H1 (cell line): Measurements from ENCODE around the gene USP8. TPM values are rescaled to one million over a fixed set of nuclear protein-coding genes. Genes with fewer than 3 reads are reported as not detected.

ENCODE experiments used
- CTCF ChIA-PET: fragments of 300-600 bp; sonication (Branson Sonifier 250); formaldehyde crosslinking; loops from one replicate; lab custom pipeline; 2021; ENCODE audit not compliant: partially characterized antibody; lab: Charles Lee
- POLR2A ChIA-PET: fragments of 300-600 bp; sonication (Branson Sonifier 250); formaldehyde crosslinking; loops from one replicate; lab custom pipeline; 2021; ENCODE audit warnings: inconsistent platforms; ENCODE audit not compliant: partially characterized antibody; lab: Charles Lee
- DNase-seq, 2 experiments: peaks; one replicate each; pipeline versions ENCODE4 v3.0.0 to v3.0.0-alpha.2; 2010 to 2022; ENCODE audit warnings: low spot score in 2 of 2, low read depth in 1 of 2, mixed read lengths in 1 of 2
- FAIRE-seq: peaks from 2 replicates; lab custom pipeline; 2011; peaks lifted over from hg19 to GRCh38; lab: Jason Lieb, UNC
- H2AFZ ChIP-seq: 2 replicates; pipeline ENCODE4 v1.8.1; 2012; ENCODE audit warnings: low read length, inconsistent platforms
- H2AK5ac ChIP-seq: 2 replicates; pipeline ENCODE4 v1.6.1; 2013; ENCODE audit warnings: low read depth, low read length
- H2BK120ac ChIP-seq: replicated peaks from 2 replicates; pipeline ENCODE3; 2013; ENCODE audit warnings: low read depth, low read length, inconsistent platforms
- H2BK12ac ChIP-seq: 2 replicates; pipeline ENCODE4 v1.6.1; 2013; ENCODE audit warnings: low read depth, low read length
- H2BK15ac ChIP-seq: 2 replicates; pipeline ENCODE4 v1.6.1; 2013; ENCODE audit warnings: low read length
- H2BK20ac ChIP-seq: 2 replicates; pipeline ENCODE4 v1.6.1; 2013; ENCODE audit warnings: low read length
- H2BK5ac ChIP-seq: 2 replicates; pipeline ENCODE4 v1.6.1; 2013; ENCODE audit warnings: low read depth, low read length
- H3K14ac ChIP-seq: 2 replicates; pipeline ENCODE4 v1.6.1; 2013; ENCODE audit warnings: inconsistent platforms; ENCODE audit not compliant: insufficient read length
- H3K18ac ChIP-seq: 2 replicates; pipeline ENCODE4 v1.6.1; 2013; ENCODE audit warnings: low read length; ENCODE audit errors: extremely low read depth
- H3K23ac ChIP-seq: 2 replicates; pipeline ENCODE4 v1.6.1; 2013; ENCODE audit warnings: inconsistent platforms; ENCODE audit not compliant: insufficient read length
- H3K23me2 ChIP-seq: 2 replicates; pipeline ENCODE4 v1.6.1; 2013; ENCODE audit warnings: low read depth, low read length
- H3K27ac ChIP-seq: 2 replicates; pipeline ENCODE4 v1.6.1; 2011; ENCODE audit warnings: low read depth, low read length, inconsistent platforms
- H3K27me3 ChIP-seq, 4 experiments: replicated peaks in 1 of 4; 1 replicate in 1 of 4; 2 replicates in 3 of 4; pipeline versions ENCODE4 v1.6.1 to v1.8.1; 2011 to 2013; ENCODE audit warnings: low read length in 3 of 4, mild to moderate bottlenecking in 3 of 4, inconsistent platforms in 2 of 4, mixed read lengths in 2 of 4, moderate library complexity in 1 of 4; ENCODE audit not compliant: control insufficient read depth in 3 of 4, insufficient read depth in 3 of 4; ENCODE audit errors: extremely low read depth in 1 of 4
- H3K36me3 ChIP-seq, 4 experiments: 2 replicates each; pipeline versions ENCODE4 v1.6.1 to v1.8.1; 2011 to 2013; ENCODE audit warnings: mild to moderate bottlenecking in 4 of 4, low read length in 3 of 4, moderate library complexity in 2 of 4, control low read depth in 1 of 4, inconsistent platforms in 1 of 4; ENCODE audit not compliant: insufficient read depth in 4 of 4, control insufficient read depth in 2 of 4
- H3K4ac ChIP-seq: replicated peaks from 2 replicates; pipeline ENCODE3; 2013; ENCODE audit warnings: low read length, low read depth, mixed read lengths, inconsistent platforms; ENCODE audit not compliant: insufficient read length
- H3K4me1 ChIP-seq, 4 experiments: replicated peaks in 1 of 4; 1 replicate in 1 of 4; 2 replicates in 3 of 4; pipeline versions ENCODE4 v1.6.1 to v1.8.1; 2011 to 2013; ENCODE audit warnings: low read length in 3 of 4, inconsistent platforms in 2 of 4, mixed read lengths in 1 of 4; ENCODE audit not compliant: insufficient read depth in 4 of 4, control insufficient read depth in 3 of 4
- H3K4me2 ChIP-seq, 2 experiments: 2 replicates each; pipeline versions ENCODE4 v1.6.1 to v1.8.1; 2011 to 2013; ENCODE audit warnings: low read depth in 2 of 2, low read length in 2 of 2, control low read depth in 1 of 2, inconsistent platforms in 1 of 2, mild to moderate bottlenecking in 1 of 2; ENCODE audit not compliant: insufficient read depth in 1 of 2
- H3K4me3 ChIP-seq, 4 experiments: fragments of 200-600, 300-600 bp in 1 of 4; sonication (generic), shearing (Covaris generic), sonication (Bioruptor Twin) in 1 of 4; 2 replicates each; pipeline versions ENCODE4 v1.5.1 to v1.8.1; 2011 to 2016; ENCODE audit warnings: low read length in 4 of 4, low read depth in 3 of 4, control low read depth in 2 of 4, inconsistent platforms in 2 of 4, mild to moderate bottlenecking in 2 of 4, mixed read lengths in 1 of 4, moderate library complexity in 1 of 4; ENCODE audit not compliant: insufficient read depth in 2 of 4; ENCODE audit errors: extremely low read depth in 1 of 4
- H3K56ac ChIP-seq: replicated peaks from 2 replicates; pipeline ENCODE3; 2013; ENCODE audit warnings: low read depth, mild to moderate bottlenecking, mixed read lengths, low read length, inconsistent platforms; ENCODE audit not compliant: insufficient read length
- H3K79me1 ChIP-seq: 2 replicates; pipeline ENCODE4 v1.6.1; 2013; ENCODE audit warnings: low read depth, low read length, control low read depth
- H3K79me2 ChIP-seq, 2 experiments: 2 replicates each; pipeline versions ENCODE4 v1.6.1 to v1.8.1; 2012 to 2013; ENCODE audit warnings: low read length in 2 of 2, mild to moderate bottlenecking in 2 of 2, inconsistent platforms in 1 of 2; ENCODE audit not compliant: insufficient read depth in 2 of 2, control insufficient read depth in 1 of 2
- H3K9ac ChIP-seq, 4 experiments: replicated peaks in 1 of 4; 1 replicate in 1 of 4; 2 replicates in 3 of 4; pipeline versions ENCODE4 v1.6.1 to v1.8.1; 2011 to 2013; ENCODE audit warnings: low read depth in 3 of 4, low read length in 3 of 4, control low read depth in 2 of 4, mild to moderate bottlenecking in 2 of 4, moderate library complexity in 2 of 4, inconsistent platforms in 1 of 4; ENCODE audit errors: extremely low read depth in 1 of 4
- H3K9me3 ChIP-seq, 2 experiments: 2 replicates each; pipeline versions ENCODE4 v1.6.1 to v1.8.1; 2012 to 2013; ENCODE audit warnings: mild to moderate bottlenecking in 2 of 2, moderate library complexity in 2 of 2, control low read depth in 1 of 2, inconsistent platforms in 1 of 2, low read depth in 1 of 2, low read length in 1 of 2, mixed read lengths in 1 of 2; ENCODE audit not compliant: insufficient read depth in 2 of 2
- H4K20me1 ChIP-seq, 2 experiments: replicated peaks in 1 of 2; 2 replicates each; pipeline versions ENCODE3 to v1.8.1; 2011 to 2013; ENCODE audit warnings: inconsistent platforms in 2 of 2, low read length in 2 of 2, mild to moderate bottlenecking in 1 of 2; ENCODE audit not compliant: insufficient read depth in 2 of 2, control insufficient read depth in 1 of 2
- H4K5ac ChIP-seq: 2 replicates; pipeline ENCODE4 v1.6.1; 2013; ENCODE audit warnings: low read length, low read depth, mixed read lengths, inconsistent platforms; ENCODE audit not compliant: insufficient read length
- H4K8ac ChIP-seq: 2 replicates; pipeline ENCODE4 v1.8.0; 2013; ENCODE audit warnings: mild to moderate bottlenecking, moderate library complexity, low read length, inconsistent platforms; ENCODE audit not compliant: insufficient read depth; ENCODE audit errors: extremely low read depth
- H4K91ac ChIP-seq: replicated peaks from 2 replicates; pipeline ENCODE3; 2013; ENCODE audit warnings: low read length, mixed read lengths, inconsistent platforms; ENCODE audit not compliant: insufficient read length
- ASH2L ChIP-seq: fragments of 200-600, 300-600 bp; sonication (generic); IDR thresholded peaks from one replicate; pipeline ENCODE4 v1.7.1; 2017; ENCODE audit warnings: low read length
- BRCA1 ChIP-seq: IDR thresholded peaks from 2 replicates; pipeline ENCODE4 v1.6.1; 2012; ENCODE audit warnings: low read depth, low read length, improper control_type of control experiment
- EP300 ChIP-seq, 2 experiments: IDR thresholded peaks; 1 replicate in 1 of 2; 2 replicates in 1 of 2; pipeline ENCODE4 v1.6.1; 2011 to 2012; ENCODE audit warnings: low read depth in 2 of 2, low read length in 2 of 2, mild to moderate bottlenecking in 2 of 2, borderline replicate concordance in 1 of 2, inconsistent platforms in 1 of 2, moderate library complexity in 1 of 2
- GTF2F1 ChIP-seq: IDR thresholded peaks from 2 replicates; pipeline ENCODE4 v1.6.1; 2012; ENCODE audit warnings: low read depth, low read length, improper control_type of control experiment, borderline replicate concordance
- HDAC2 ChIP-seq, 2 experiments: fragments of 300-600 bp in 1 of 2; sonication (generic) in 1 of 2; IDR thresholded peaks; 2 replicates each; pipeline ENCODE4 v1.6.1; 2011 to 2012; ENCODE audit warnings: low read depth in 2 of 2, low read length in 2 of 2, mild to moderate bottlenecking in 2 of 2, moderate library complexity in 2 of 2, borderline replicate concordance in 1 of 2, inconsistent platforms in 1 of 2
- MAFK ChIP-seq: IDR thresholded peaks from 2 replicates; pipeline ENCODE4 v1.6.1; 2012; ENCODE audit warnings: low read depth, mild to moderate bottlenecking, improper control_type of control experiment, low read length
- POLR2A ChIP-seq, 2 experiments: IDR thresholded peaks; 1 replicate in 1 of 2; 2 replicates in 1 of 2; pipeline ENCODE4 v1.6.1; 2011; ENCODE audit warnings: low read depth in 2 of 2, low read length in 2 of 2, mild to moderate bottlenecking in 2 of 2; ENCODE audit errors: control extremely low read depth in 1 of 2
- POLR2AphosphoS5 ChIP-seq: IDR thresholded peaks from 2 replicates; pipeline ENCODE4 v1.6.1; 2011; ENCODE audit warnings: low read depth, low read length
- SIRT6 ChIP-seq: IDR thresholded peaks from one replicate; pipeline ENCODE4 v1.7.1; 2012; ENCODE audit warnings: low read length, inconsistent platforms
- WGBS, 2 experiments: shearing (Covaris generic) in 1 of 2; methylation state at CpG; one replicate each; pipeline versions ENCODE4 v1.1.6 to v1.1.7; 2013 to 2015; ENCODE audit warnings: low lambda C conversion rate in 2 of 2, mixed read lengths in 2 of 2, inconsistent platforms in 1 of 2, low coverage in 1 of 2, missing lambda C conversion rate in 1 of 2; ENCODE audit not compliant: insufficient replicate concordance in 2 of 2, insufficient coverage in 1 of 2, insufficient read length in 1 of 2; ENCODE audit errors: extremely low coverage in 1 of 2, missing lambda C conversion rate in 1 of 2; 5-methylcytosine and 5-hydroxymethylcytosine counted together
- polyA plus RNA-seq, 7 experiments: library from polyadenylated mRNA; depleted of rRNA in 3 of 7; stranded (reverse) in 5 of 7; unstranded in 2 of 7; fragments of >200 nt in 5 of 7; fragments of 200-250 nt in 2 of 7; gene quantifications; 1 replicate in 5 of 7; 2 replicates in 1 of 7; 4 replicates in 1 of 7; pipeline versions ENCODE4 v1.2.1 to v1.2.3, GENCODE V29; 2011 to 2013; ENCODE audit warnings: missing spikeins in 2 of 7, mixed read lengths in 2 of 7
- total RNA-seq: library from RNA; stranded (reverse); fragmentation: NEBNext Ultra II Directional; extraction: Animal tissue kit (Norgen Biotek cat#: 25700); gene quantifications from 2 replicates; pipeline ENCODE4 v1.2.1, GENCODE V29; 2021
- TF ChIP-seq, protein P1 (sequence below): IDR thresholded peaks from 2 replicates; pipeline ENCODE4 v1.6.1; 2011; ENCODE audit warnings: low read length, improper control_type of control experiment
- TF ChIP-seq, protein P2 (sequence below): IDR thresholded peaks from 2 replicates; pipeline ENCODE4 v1.6.1; 2012; ENCODE audit warnings: inconsistent platforms

Gene USP8
- total and polyA plus RNA-seq, 2 of the 8 experiments (the other 6 are each of a cell fraction or from before 2014, with no cell fraction given): 19.9 to 66.2 TPM

DNA sequence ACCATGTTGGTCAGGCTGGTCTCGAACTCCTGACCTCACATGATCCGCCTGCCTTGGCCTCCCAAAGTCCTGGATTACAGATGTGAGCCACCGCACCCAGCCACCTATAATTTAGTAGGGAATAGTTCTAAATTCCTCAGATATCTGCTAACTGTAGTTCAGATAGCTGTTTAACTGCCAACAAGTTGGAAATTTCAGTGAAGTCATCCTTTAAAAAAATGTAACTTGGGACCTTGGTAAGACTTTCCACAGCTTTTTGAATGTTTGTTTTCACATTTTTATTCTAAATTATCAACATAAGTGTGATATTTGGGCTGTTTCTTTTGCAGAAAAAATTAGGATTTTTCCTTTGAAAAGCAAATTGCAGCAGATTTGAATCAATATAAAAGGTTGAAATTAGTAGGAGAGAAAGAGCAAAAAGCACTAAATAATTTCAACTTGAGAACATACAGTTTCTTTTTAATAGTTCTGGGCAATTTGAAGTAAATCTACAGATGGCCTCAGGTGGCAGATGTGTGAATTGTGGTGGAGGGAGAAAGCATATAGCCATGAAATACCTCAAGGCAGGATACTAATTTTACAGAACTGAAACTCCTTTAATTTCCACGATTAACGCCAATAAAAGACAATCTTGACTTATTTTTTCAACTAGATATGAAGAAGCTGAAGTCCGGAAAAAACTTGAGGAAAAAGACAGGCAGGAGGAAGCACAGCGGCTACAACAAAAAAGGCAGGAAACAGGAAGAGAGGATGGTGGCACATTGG is 34.3 kb downstream of the USP8 start:
- no peaks in the 10 kb centered on the region for H3K79me2 ChIP-seq
- no peak overlapping the region for H2AK5ac ChIP-seq
- H4K5ac ChIP-seq: no peak overlapping the region
- H4K20me1 ChIP-seq: peaks cover 0 to 1% of the 10 kb centered on the region in 2 experiments
- no peak overlapping the region for H3K4me2 ChIP-seq
- POLR2A ChIA-PET: interaction anchor here (1.2 kb wide), 1 partner anchor 103 kb away, joined by 3 read pairs; the partner anchor contains the start of gene GABPB1
- no peaks in the 10 kb centered on the region for H3K23me2 ChIP-seq
- no peak overlapping the region for H3K18ac ChIP-seq
- H2BK120ac ChIP-seq: no peak overlapping the region
- CTCF ChIA-PET: no interaction called here
- peaks cover 0 to 16% (median 3%) of the 10 kb centered on the region in 4 experiments; a peak in 4 of 8 replicates for H3K36me3 ChIP-seq
- no peak for FAIRE-seq
- no peak overlapping the region for H3K14ac ChIP-seq
- no peak overlapping the region for H3K27ac ChIP-seq
- no peak overlapping the region for H2BK20ac ChIP-seq
- H4K91ac ChIP-seq: no peak overlapping the region
- DNase-seq: no peak
- WGBS, 2 experiments: 87% methylated on average over 7 of the region's 7 CpGs; no CpG with 5 or more reads in 1 of the 2 experiments
- no peak overlapping the region for H2BK5ac ChIP-seq
- no peak overlapping the region for H2BK12ac ChIP-seq
- H3K79me1 ChIP-seq: no peaks in the 10 kb centered on the region
- H3K23ac ChIP-seq: no peak overlapping the region
- no peak overlapping the region for H3K9ac ChIP-seq
- no peaks in the 10 kb centered on the region for H3K27me3 ChIP-seq
- H4K8ac ChIP-seq: no peak overlapping the region
- no peak overlapping the region for H2BK15ac ChIP-seq
- no peak overlapping the region for H3K4ac ChIP-seq
- H3K4me3 ChIP-seq: no peak overlapping the region
- no peaks in the 10 kb centered on the region for H3K9me3 ChIP-seq
- no peaks in the 10 kb centered on the region for H3K4me1 ChIP-seq
- H3K56ac ChIP-seq: no peak overlapping the region
- H2AFZ ChIP-seq: no peak overlapping the region
- TF ChIP-seq SIRT6 (no peak), MAFK (no peak), POLR2AphosphoS5 (no peak), HDAC2 (IDR thresholded peaks at IDR 0.05; ENCODE audit: borderline replicate concordance in 1 of 2, low read depth in 2 of 2, low read length in 2 of 2) (no peak), BRCA1 (no peak), EP300 (IDR thresholded peaks at IDR 0.05; ENCODE audit: borderline replicate concordance in 1 of 2, low read depth in 2 of 2, low read length in 2 of 2) (no peak), GTF2F1 (no peak), POLR2A (IDR thresholded peaks at IDR 0.05; ENCODE audit: control extremely low read depth in 1 of 2, low read depth in 2 of 2, low read length in 2 of 2) (no peak), ASH2L (no peak)
- TF ChIP-seq, protein P1, sequence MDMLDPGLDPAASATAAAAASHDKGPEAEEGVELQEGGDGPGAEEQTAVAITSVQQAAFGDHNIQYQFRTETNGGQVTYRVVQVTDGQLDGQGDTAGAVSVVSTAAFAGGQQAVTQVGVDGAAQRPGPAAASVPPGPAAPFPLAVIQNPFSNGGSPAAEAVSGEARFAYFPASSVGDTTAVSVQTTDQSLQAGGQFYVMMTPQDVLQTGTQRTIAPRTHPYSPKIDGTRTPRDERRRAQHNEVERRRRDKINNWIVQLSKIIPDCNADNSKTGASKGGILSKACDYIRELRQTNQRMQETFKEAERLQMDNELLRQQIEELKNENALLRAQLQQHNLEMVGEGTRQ: no peak
- TF ChIP-seq, protein P2, sequence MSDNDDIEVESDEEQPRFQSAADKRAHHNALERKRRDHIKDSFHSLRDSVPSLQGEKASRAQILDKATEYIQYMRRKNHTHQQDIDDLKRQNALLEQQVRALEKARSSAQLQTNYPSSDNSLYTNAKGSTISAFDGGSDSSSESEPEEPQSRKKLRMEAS: no peak
